ENCODE data around the gene TIAM2. TPM values are rescaled to one million over a fixed set of nuclear protein-coding genes. Genes with fewer than 3 reads are reported as not detected.

TIAM2 gene
- total and polyA plus RNA-seq, 7 donors = 1.2 to 15.8 (median 11.0) TPM

DNA sequence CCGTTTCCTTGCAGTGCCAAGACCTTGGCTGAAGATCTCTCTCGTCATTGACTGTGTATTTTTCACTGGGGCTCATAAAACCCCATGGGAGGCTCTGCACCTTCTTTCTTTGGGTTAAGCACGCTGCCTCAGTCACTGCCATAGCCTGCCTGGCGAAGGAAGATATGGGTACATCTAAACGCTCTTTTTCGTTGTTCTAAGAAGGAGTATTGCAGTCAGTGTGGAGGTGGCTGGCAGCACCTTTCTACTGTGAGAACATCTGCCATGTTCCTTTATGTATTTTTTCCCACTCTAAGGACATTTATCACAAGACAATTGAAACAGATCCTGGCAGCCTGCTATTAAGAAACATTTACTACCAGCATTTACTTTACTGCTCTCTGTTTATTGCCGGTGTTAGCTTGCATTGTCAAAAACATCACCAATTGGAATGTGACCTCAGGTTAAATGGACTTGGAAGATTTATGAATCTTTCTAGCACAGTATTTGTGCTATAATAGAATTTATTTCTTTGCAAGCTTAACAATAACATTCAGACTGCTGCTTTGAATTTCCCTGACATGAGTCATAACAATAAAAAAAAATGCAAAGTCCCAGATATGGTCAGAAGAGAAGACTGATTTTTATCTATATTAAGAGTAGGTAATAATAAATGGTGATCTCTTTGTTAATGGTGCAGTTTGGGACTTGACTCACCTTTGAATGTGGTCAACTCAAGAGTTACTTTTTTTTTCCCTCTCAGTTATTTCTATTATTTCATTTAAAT lies 206.5 kb downstream of the TIAM2 start:
- no peaks in the 10 kb centered on the region for H3K36me3 ChIP-seq
- H3K27ac ChIP-seq = peak overlapping the region; percentile 62 to 87 (median 72)
- H3K9me3 ChIP-seq = no peaks in the 10 kb centered on the region
- no peaks in the 10 kb centered on the region for H3K27me3 ChIP-seq
- intact Hi-C loops (cut with DNase I) = no loop called here
- DNase-seq = no peak
- TF ChIP-seq EP300 (IDR thresholded peaks at IDR 0.05) (peak in 3 of 4 donors; percentile 65 to 81 (median 79)), POLR2AphosphoS5 (IDR thresholded peaks at IDR 0.05) (peak in 3 of 4 donors; percentile 72 to 82 (median 75)), POLR2A (IDR thresholded peaks at IDR 0.05) (no peak)
- TF ChIP-seq, protein P1, sequence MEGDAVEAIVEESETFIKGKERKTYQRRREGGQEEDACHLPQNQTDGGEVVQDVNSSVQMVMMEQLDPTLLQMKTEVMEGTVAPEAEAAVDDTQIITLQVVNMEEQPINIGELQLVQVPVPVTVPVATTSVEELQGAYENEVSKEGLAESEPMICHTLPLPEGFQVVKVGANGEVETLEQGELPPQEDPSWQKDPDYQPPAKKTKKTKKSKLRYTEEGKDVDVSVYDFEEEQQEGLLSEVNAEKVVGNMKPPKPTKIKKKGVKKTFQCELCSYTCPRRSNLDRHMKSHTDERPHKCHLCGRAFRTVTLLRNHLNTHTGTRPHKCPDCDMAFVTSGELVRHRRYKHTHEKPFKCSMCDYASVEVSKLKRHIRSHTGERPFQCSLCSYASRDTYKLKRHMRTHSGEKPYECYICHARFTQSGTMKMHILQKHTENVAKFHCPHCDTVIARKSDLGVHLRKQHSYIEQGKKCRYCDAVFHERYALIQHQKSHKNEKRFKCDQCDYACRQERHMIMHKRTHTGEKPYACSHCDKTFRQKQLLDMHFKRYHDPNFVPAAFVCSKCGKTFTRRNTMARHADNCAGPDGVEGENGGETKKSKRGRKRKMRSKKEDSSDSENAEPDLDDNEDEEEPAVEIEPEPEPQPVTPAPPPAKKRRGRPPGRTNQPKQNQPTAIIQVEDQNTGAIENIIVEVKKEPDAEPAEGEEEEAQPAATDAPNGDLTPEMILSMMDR (IDR thresholded peaks at IDR 0.05) = no peak
- H3K4me3 ChIP-seq = peak overlapping the region in 1 of 4 donors; percentile 9
- H3K4me1 ChIP-seq = peaks cover 0 to 22% (median 18%) of the 10 kb centered on the region in 4 donors
- 15 to 60% methylated on average over 7 of the region's 7 CpGs for WGBS, 2 donors

DNA sequence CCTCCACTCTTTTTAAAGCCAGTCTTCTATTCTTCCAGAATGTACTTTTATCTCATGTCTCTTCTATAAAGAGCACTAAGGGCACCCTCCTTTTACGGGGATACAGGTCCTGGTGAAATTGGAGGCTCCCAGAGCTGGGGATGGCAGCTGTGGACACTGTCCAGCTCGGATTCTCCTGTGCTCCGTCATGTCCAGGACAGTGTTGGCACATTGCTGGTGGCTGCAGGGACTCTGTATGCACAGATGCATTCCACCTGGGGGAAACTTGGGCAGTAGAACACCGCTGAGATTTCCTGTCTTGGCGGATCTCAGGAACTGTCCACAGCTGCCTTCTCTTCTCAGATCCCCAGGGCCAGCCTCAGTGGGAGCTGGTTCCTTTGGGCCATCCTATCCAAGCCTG lies 212.1 kb downstream of the TIAM2 start:
- 91 to 92% methylated on average over 5 of the region's 5 CpGs for WGBS, 2 donors
- no peaks in the 10 kb centered on the region for H3K27me3 ChIP-seq
- H3K4me1 ChIP-seq = peaks cover 0 to 4% (median 3%) of the 10 kb centered on the region in 4 donors
- no peak for DNase-seq
- H3K9me3 ChIP-seq = no peaks in the 10 kb centered on the region
- H3K36me3 ChIP-seq = no peaks in the 10 kb centered on the region
- H3K4me3 ChIP-seq = no peak overlapping the region
- intact Hi-C loops (cut with DNase I) = no loop called here
- no peak for TF ChIP-seq EP300 (IDR thresholded peaks at IDR 0.05)
- no peak for TF ChIP-seq POLR2AphosphoS5 (IDR thresholded peaks at IDR 0.05)
- TF ChIP-seq POLR2A (IDR thresholded peaks at IDR 0.05) = no peak
- TF ChIP-seq, protein P1 (IDR thresholded peaks at IDR 0.05) = no peak
- no peak overlapping the region for H3K27ac ChIP-seq

- Histone ChIP-seq H3K4me1 (no peaks in the 10 kb centered on the region), H3K9me3 (no peaks in the 10 kb centered on the region), H3K27ac (no peak overlapping the region), H3K4me3 (no peak overlapping the region), H3K27me3 (no peaks in the 10 kb centered on the region), H3K36me3 (no peaks in the 10 kb centered on the region)
- intact Hi-C loops (cut with DNase I) = no loop called here
- DNase-seq = no peak
- TF ChIP-seq POLR2AphosphoS5 (IDR thresholded peaks at IDR 0.05) = no peak
- TF ChIP-seq POLR2A (IDR thresholded peaks at IDR 0.05) = no peak
- no peak for TF ChIP-seq EP300 (IDR thresholded peaks at IDR 0.05)
- TF ChIP-seq, protein P1 (IDR thresholded peaks at IDR 0.05) = no peak
- 88 to 92% methylated on average over 3 of the region's 3 CpGs for whole genome bisulfite sequencing, 2 donors
Observed at GRCh38 chr6:155212106-155212505, 217.0 kb downstream of the TIAM2 start.

DNA sequence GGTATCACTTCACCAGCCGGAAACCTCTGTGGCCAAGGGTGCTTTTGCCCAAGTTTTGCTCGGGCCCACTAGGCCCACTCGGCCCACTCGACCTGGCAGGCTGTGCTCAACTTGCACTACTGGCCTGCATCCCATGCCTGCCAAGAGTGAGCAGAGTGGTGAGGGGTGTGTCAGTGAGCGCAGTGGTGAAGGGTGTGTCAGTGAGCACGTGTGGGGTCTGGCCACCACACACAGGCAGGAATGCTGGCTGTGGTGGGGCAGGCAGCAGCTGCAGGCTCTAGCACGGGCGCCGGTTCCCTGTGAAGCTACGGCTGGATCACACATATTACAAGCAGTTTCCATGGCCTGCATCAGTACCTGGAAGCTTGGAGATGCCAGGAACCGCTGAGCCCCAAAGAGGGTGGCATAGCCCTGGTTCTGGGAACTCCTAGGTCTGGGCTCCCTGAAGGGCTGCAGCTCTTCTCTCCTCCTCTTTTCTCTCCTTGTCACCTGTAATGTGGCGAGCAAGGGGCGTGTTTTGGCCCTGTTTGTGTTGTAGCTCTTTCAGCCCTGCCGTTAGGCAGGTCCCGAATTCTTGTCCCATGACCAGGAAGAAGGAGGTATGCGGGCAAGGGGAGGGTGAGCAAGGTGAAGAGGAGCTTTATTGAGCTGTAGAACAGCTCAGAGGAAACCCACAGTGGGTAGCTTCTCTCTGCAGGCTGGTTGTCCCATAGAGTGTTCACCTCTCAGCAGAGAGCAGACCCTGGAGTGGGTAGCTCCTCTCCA lies 217.7 kb downstream of the TIAM2 start:
- no peaks in the 10 kb centered on the region for H3K9me3 ChIP-seq
- H3K27ac ChIP-seq = no peak overlapping the region
- no peak for DNase-seq
- H3K27me3 ChIP-seq = no peaks in the 10 kb centered on the region
- H3K36me3 ChIP-seq = no peaks in the 10 kb centered on the region
- H3K4me1 ChIP-seq = no peaks in the 10 kb centered on the region
- H3K4me3 ChIP-seq = no peak overlapping the region
- 90 to 91% methylated on average over 16 of the region's 16 CpGs for WGBS, 2 donors
- no peak for TF ChIP-seq POLR2A (IDR thresholded peaks at IDR 0.05)
- TF ChIP-seq, protein P1 (IDR thresholded peaks at IDR 0.05) = no peak
- TF ChIP-seq POLR2AphosphoS5 (IDR thresholded peaks at IDR 0.05) = no peak
- no peak for TF ChIP-seq EP300 (IDR thresholded peaks at IDR 0.05)
- intact Hi-C loops (cut with DNase I) = no loop called here

Measured in sigmoid colon (tissue), 7 donors.